Measurements from ENCODE around the gene UNC5C. TPM values are rescaled to one million over a fixed set of nuclear protein-coding genes. Genes with fewer than 3 reads are reported as not detected.
"Not testable (repeated sequence)": the region's sequence is repeated elsewhere in the genome, so short reads cannot be mapped to it uniquely, and the experiment has no call there.

Gene UNC5C
- total RNA-seq, 2 donors from 2014 or later: not detected

- no peak for DNase-seq (ENCODE audit: low spot score)
- Mint-ChIP-seq H3K4me3 (no peak overlapping the region), H3K36me3 (no peaks in the 10 kb centered on the region), H3K27me3 (no peaks in the 10 kb centered on the region), H3K4me1 (ENCODE audit: low read depth in 2 of 2) (no peaks in the 10 kb centered on the region), H3K9me3 (peaks cover 4% of the 10 kb centered on the region), H3K27ac (no peak overlapping the region)
- ATAC-seq: no peak
Observed at GRCh38 chr4:95190751-95191436, 357.9 kb downstream of the UNC5C start.

GRCh38 chr4:95188701-95189370, 359.9 kb downstream of the UNC5C start:
- no peak for DNase-seq (ENCODE audit: low spot score)
- Mint-ChIP-seq H3K9me3 (peaks cover 4% of the 10 kb centered on the region), H3K27ac (no peak overlapping the region), H3K36me3 (no peaks in the 10 kb centered on the region), H3K4me1 (ENCODE audit: low read depth in 2 of 2) (no peaks in the 10 kb centered on the region), H3K27me3 (peaks cover 0 to 3% of the 10 kb centered on the region in 2 donors), H3K4me3 (no peak overlapping the region)
- no peak for ATAC-seq

GRCh38 chr4:95186666-95187065, 362.1 kb downstream of the UNC5C start:
- Mint-ChIP-seq H3K36me3 (no peaks in the 10 kb centered on the region), H3K4me3 (no peak overlapping the region), H3K9me3 (no peaks in the 10 kb centered on the region), H3K27me3 (peaks cover 0 to 3% of the 10 kb centered on the region in 2 donors), H3K27ac (no peak overlapping the region), H3K4me1 (ENCODE audit: low read depth in 2 of 2) (peaks cover 0 to under 1% of the 10 kb centered on the region in 2 donors)
- no peak for DNase-seq (ENCODE audit: low spot score)
- peak in 1 of 2 donors; percentile 33 for ATAC-seq

- H3K4me1 Mint-ChIP-seq (ENCODE audit: low read depth in 2 of 2): peaks cover 0 to 3% of the 10 kb centered on the region in 2 donors
- no peaks in the 10 kb centered on the region for H3K9me3 Mint-ChIP-seq
- no peak for ATAC-seq
- no peaks in the 10 kb centered on the region for H3K36me3 Mint-ChIP-seq
- peaks cover 0 to 3% of the 10 kb centered on the region in 2 donors for H3K27me3 Mint-ChIP-seq
- no peak overlapping the region for H3K4me3 Mint-ChIP-seq
- H3K27ac Mint-ChIP-seq: no peak overlapping the region
- DNase-seq (ENCODE audit: low spot score): no peak
Observed at GRCh38 chr4:95183656-95184408, 364.9 kb downstream of the UNC5C start.

GRCh38 chr4:95181996-95182306, 366.8 kb downstream of the UNC5C start:
- Mint-ChIP-seq H3K4me3 (no peak overlapping the region), H3K9me3 (no peaks in the 10 kb centered on the region), H3K36me3 (no peaks in the 10 kb centered on the region), H3K27ac (no peak overlapping the region), H3K27me3 (peaks cover 0 to 6% of the 10 kb centered on the region in 2 donors), H3K4me1 (ENCODE audit: low read depth in 2 of 2) (peaks cover 0 to 3% of the 10 kb centered on the region in 2 donors)
- DNase-seq (ENCODE audit: low spot score) (no peak), ATAC-seq (no peak)

- Mint-ChIP-seq H3K27me3 (peaks cover 0 to 6% of the 10 kb centered on the region in 2 donors), H3K4me1 (ENCODE audit: low read depth in 2 of 2) (peaks cover 0 to 3% of the 10 kb centered on the region in 2 donors), H3K9me3 (no peaks in the 10 kb centered on the region), H3K4me3 (no peak overlapping the region), H3K36me3 (no peaks in the 10 kb centered on the region), H3K27ac (no peak overlapping the region)
- DNase-seq (ENCODE audit: low spot score): no peak
- peak in 1 of 2 donors; percentile 36 for ATAC-seq
Observed at GRCh38 chr4:95181243-95181995, 367.4 kb downstream of the UNC5C start.

- H3K36me3 Mint-ChIP-seq: no peaks in the 10 kb centered on the region
- no peak overlapping the region for H3K27ac Mint-ChIP-seq
Observed at GRCh38 chr4:95180531-95181242, 368.1 kb downstream of the UNC5C start.

GRCh38 chr4:95178938-95179337, 369.8 kb downstream of the UNC5C start:
- Mint-ChIP-seq H3K36me3 (no peaks in the 10 kb centered on the region), H3K27ac (no peak overlapping the region), H3K9me3 (no peaks in the 10 kb centered on the region), H3K4me1 (ENCODE audit: low read depth in 2 of 2) (peaks cover 0 to 3% of the 10 kb centered on the region in 2 donors), H3K4me3 (no peak overlapping the region), H3K27me3 (peaks cover 0 to 3% of the 10 kb centered on the region in 2 donors)
- ATAC-seq: no peak
- no peak for DNase-seq (ENCODE audit: low spot score)

More at GRCh38 chr4:95180531-95181242, 368.1 kb downstream of the UNC5C start:
- Mint-ChIP-seq H3K4me3 (no peak overlapping the region), H3K27me3 (peaks cover 0 to 6% of the 10 kb centered on the region in 2 donors), H3K4me1 (ENCODE audit: low read depth in 2 of 2) (peaks cover 0 to 3% of the 10 kb centered on the region in 2 donors), H3K9me3 (no peaks in the 10 kb centered on the region)
- no peak for ATAC-seq
- DNase-seq (ENCODE audit: low spot score): no peak

GRCh38 chr4:95171377-95171776, 377.4 kb downstream of the UNC5C start:
- DNase-seq (ENCODE audit: low spot score); H3K4me3 Mint-ChIP-seq; H3K36me3 Mint-ChIP-seq; H3K27ac Mint-ChIP-seq; ATAC-seq; H3K27me3 Mint-ChIP-seq; H3K4me1 Mint-ChIP-seq (ENCODE audit: low read depth in 2 of 2); H3K9me3 Mint-ChIP-seq: not testable (repeated sequence)

- peaks cover 0 to 5% of the 10 kb centered on the region in 2 donors for H3K4me1 Mint-ChIP-seq (ENCODE audit: low read depth in 2 of 2)
- H3K4me3 Mint-ChIP-seq: no peak overlapping the region
- no peaks in the 10 kb centered on the region for H3K9me3 Mint-ChIP-seq
- no peaks in the 10 kb centered on the region for H3K36me3 Mint-ChIP-seq
- no peaks in the 10 kb centered on the region for H3K27me3 Mint-ChIP-seq
- H3K27ac Mint-ChIP-seq: no peak overlapping the region
- ATAC-seq (no peak), DNase-seq (ENCODE audit: low spot score) (no peak)
Observed at GRCh38 chr4:95170176-95170575, 378.6 kb downstream of the UNC5C start.

GRCh38 chr4:95167805-95168204, 381.0 kb downstream of the UNC5C start:
- DNase-seq (ENCODE audit: low spot score) (no peak), ATAC-seq (peak in 1 of 2 donors; percentile 50)
- Mint-ChIP-seq H3K36me3 (no peaks in the 10 kb centered on the region), H3K4me3 (no peak overlapping the region), H3K27ac (no peak overlapping the region), H3K9me3 (no peaks in the 10 kb centered on the region), H3K4me1 (ENCODE audit: low read depth in 2 of 2) (peaks cover 0 to 6% of the 10 kb centered on the region in 2 donors), H3K27me3 (no peaks in the 10 kb centered on the region)

GRCh38 chr4:95165926-95166524, 382.7 kb downstream of the UNC5C start:
- H3K9me3 Mint-ChIP-seq: no peaks in the 10 kb centered on the region
- H3K4me3 Mint-ChIP-seq: no peak overlapping the region
- H3K27me3 Mint-ChIP-seq: no peaks in the 10 kb centered on the region
- DNase-seq (ENCODE audit: low spot score) (no peak), ATAC-seq (peak in 1 of 2 donors; percentile 64)
- no peaks in the 10 kb centered on the region for H3K36me3 Mint-ChIP-seq
- H3K4me1 Mint-ChIP-seq (ENCODE audit: low read depth in 2 of 2): peaks cover 5 to 19% of the 10 kb centered on the region in 2 donors
- no peak overlapping the region for H3K27ac Mint-ChIP-seq

GRCh38 chr4:95162867-95163266, 385.9 kb downstream of the UNC5C start:
- Mint-ChIP-seq H3K9me3 (no peaks in the 10 kb centered on the region), H3K36me3 (no peaks in the 10 kb centered on the region), H3K4me1 (ENCODE audit: low read depth in 2 of 2) (peaks cover 17 to 37% of the 10 kb centered on the region in 2 donors), H3K27ac (no peak overlapping the region), H3K4me3 (no peak overlapping the region), H3K27me3 (peaks cover 6 to 7% of the 10 kb centered on the region in 2 donors)
- DNase-seq (ENCODE audit: low spot score): no peak
- ATAC-seq: no peak

All from natural killer cell treated with Interleukin-12 subunit alpha and Interleukin-12 subunit beta and Interleukin-15 and Interleukin-18, amount 100 ng/mL, for 72 hours (primary cell).